Activated CD4-positive, alpha-beta T cell treated with anti-CD3 and anti-CD28 coated beads, Interleukin-2, amount 50 U/mL, for 48 hours (primary cell): ENCODE results near the gene RTN1.
A peak's percentile ranks its signal among the peaks of the same experiment; 100 is the strongest.

ENCODE experiments used
- DNase-seq, 2 experiments: peaks; one replicate each; pipeline ENCODE4 v3.0.0-alpha.2; 2020

RTN1 gene

DNA sequence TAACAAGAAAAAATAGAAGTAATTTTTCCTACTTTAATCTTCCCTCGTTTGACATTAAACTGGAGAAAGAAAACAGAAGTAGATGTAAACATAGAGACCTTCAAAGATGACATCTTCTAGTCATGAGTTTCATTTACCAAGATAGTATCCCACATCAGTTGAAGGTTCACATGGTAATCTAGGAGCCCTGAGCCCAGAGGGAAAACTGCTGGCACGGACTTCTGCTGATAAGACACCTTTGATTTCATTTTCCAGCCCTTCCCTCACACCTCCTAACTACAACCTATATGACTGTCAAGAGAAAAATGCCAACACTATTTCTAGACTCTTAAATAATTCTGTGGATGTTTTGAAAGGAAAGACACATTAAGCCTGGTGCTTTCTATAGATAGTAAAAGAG lies 247.9 kb downstream of the RTN1 start:
- no peak for DNase-seq

DNA sequence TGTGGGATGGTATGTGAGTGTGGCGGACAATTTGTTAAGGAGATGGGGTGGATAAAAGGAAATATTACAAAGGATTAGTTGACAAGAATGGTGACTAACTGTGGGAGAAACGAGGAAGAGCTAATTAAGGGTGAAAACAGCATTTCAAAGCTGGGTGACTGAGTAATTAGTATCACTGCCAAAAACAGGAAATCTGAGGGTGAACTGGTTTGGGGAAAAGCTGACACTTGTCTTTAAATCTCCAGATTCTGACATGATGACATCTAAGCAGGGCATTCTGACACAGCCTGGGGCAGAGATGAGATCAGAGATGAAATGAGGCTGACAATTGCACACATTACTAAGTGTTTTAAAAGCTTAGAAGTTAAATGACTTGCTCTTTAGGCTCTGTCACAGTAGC lies 251.5 kb downstream of the RTN1 start:
- DNase-seq = no peak

DNA sequence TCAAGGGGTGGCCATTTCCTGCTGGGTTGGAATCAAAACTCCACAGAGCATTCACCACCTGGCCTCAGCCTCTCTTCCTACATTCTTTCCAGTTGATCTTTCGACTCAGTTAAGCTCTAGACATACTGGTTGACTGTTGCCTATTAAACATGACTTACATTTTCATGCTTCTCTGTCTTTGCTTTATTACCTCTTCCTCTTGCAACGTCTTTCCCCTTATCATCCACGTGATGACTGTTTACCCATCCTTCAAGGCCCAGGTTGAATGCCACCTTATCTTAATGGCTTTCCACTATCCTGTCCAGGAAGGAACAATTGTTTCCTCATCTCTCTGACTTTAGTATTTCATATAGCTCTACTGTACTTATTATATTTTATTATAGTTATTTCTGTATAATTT lies 269.5 kb downstream of the RTN1 start:
- DNase-seq = no peak

DNA sequence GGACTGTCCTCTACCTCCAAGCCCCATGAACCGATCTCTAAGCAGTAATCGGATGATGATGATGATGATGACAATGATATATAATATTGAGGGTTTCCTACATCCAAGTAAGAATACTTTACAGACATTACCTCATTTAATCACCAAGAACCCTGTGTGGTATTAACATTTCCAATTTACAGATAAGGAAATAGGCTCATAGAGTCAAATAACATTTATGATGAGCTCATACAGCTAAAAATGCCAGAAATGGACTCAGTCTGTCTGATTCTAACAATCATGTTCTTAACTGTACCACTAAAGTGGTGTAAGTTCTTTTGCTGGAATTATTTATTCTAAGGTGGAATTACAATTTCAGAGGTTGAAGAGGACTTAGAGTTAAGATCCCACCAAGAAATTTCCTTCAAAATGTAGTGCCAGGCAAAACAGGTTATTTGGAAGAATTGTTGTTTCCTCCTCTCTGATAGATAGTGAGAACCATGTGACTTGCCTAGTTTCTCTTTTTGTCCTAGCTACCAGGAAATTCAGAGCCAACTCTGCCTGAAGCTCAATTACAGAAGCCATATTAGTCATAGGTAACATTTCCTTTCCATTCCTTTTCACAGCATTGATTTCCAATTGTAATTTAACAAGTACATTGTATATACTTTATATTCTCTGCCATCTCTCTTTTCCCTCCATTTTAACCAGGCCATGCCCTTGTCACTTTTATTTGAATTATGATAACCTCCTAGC lies 270.2 kb downstream of the RTN1 start:
- DNase-seq = no peak

DNA sequence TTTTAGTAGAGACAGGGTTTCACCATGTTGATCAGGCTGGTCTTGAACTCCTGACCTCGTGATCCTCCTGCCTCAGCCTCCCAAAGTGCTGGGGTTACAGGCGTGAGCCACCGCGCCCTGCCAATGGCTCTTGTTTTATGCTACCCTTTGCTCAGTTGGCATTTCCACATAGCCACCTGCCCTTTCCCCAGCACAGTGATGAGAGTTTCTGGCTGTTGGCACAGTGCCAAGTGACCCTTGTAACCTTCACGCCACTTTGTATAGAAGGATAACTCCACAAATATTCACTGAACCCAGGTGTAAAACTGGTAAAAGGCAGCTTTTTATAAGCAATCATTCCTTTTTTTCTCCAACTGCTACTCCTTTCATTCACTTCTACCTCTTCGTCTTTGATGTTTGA lies 275.5 kb downstream of the RTN1 start:
- no peak for DNase-seq

DNA sequence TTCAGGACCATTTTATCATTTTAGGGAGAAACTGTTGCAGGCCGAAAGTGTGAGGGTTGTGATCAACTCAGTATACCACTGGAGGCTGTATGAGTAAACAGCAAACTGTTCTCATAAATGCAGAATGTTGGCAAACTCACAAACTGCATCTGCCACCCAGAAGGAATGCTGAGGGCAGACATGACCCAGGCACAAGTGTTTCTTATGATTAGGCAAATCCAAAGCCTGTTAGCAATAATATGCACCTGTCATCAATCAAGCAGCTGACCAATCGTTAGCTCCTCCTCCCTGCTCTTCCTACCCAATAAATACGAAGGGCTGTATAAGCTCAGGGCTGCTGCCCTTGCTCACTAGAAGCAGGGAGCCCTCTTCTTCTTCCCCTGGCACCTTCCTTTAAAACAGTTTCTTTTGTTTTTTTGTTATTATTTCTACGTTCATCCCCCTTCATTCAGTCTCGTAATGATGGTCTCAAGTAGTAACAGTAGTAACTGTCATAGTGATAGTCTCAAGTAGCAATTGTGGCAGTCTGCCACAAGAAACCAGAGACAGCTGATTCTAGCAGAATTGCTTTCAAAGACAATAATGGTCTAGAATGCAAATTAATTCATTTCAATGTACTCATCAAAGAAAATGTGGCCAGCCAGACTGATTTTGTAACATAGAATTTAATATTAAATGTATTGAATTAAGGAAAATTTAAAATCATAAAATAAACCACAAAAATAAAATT lies 278.8 kb downstream of the RTN1 start:
- DNase-seq = no peak

DNA sequence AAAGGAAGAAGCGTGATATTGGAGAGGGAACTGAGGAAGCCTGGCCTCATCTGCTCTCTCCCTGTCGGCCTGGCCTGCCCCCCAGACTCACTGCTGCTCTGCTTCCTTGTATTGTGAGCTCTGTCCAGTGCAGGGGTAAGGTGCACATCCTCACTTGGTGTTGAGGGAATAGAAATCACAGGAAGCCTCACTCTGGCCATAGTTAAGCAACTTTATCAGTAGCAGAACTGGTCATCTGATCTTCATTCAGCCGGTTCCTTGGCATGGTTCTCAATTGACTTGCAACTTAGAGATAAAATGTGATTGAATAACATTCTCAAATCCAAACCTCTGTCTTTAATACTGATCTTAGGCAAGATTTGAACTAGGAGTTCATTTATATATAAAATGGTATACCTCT lies 282.5 kb downstream of the RTN1 start:
- no peak for DNase-seq

DNA sequence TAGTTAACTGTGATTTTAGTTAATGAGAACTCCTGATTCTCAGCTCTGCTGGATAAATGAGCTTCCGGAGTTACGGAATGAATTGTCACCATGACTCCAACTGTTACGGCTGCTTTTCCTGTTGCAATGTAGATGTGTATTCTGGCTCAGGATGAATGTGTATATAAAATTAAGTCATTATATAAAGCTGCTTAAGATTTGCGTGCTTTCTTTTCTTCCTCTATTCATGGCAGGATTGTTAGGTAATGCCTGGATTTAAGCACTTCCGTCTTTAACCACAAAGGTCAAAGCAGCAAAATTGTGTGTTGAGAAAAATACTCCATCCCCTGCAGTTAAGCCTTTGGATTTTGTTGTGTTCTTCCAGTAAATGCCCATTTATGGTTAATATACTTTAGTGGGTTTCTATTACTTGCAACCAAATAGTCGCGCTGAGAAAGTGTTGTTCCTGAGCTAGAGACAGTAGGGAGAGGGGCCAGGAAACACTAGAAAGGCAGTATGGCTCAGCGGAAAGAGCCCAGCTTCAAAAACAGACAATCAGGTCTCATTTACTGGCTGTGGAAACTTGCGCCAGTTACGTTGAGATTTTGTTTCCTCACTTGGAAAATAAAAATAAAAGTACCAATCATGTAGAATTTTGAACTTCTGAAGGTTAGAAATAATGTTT lies 284.6 kb downstream of the RTN1 start:
- no peak for DNase-seq

DNA sequence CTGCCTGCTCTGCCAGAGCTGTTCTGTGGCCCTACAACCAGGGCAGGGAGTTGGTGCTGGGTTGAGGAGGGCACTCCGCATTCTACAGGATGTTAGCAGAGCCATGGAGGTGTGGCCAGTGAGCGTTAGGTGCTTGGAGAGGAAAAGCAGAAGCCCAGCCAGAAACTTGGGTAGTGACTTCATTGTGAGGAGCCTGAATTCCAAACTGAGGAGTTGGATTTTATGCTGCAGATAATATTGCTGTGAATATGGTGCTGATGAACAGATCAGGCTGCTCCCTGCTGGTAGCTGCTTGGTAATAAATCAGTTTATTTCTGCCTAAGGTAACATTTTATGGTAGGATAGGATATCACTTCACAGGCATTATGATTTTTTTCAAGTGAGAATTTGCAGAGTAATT lies 286.8 kb downstream of the RTN1 start:
- DNase-seq = no peak

DNA sequence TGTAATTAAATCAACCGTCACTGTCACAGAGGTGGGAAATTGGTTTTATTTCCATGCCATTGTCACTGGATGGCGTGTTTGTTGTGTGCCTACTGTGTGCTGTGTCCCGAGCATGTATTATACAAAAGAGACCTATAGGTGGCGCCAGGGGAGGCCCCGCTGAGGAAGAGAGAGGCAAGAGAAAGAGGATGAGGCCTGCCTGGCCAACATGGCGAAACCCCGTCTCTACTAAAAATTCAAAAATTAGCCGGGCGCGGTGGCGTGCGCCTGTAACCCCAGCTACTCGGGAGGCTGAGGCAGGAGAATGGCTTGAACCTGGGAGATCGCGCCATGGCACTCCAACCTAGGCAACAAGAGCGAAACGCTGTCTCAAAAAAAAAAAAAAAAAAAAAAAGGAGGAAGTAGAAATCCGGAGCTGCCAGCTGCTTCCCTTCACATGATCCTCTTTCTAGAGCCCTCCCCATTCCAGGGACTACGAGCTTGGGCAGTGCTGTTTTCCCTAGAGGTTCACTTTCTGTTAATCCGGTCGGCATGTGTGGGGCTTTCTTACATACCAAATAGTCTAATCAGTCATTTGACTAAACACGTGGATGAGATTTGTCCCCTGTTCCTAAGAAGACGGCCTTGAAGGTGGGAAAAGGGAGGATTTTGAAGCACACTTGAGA lies 287.6 kb downstream of the RTN1 start:
- no peak for DNase-seq

DNA sequence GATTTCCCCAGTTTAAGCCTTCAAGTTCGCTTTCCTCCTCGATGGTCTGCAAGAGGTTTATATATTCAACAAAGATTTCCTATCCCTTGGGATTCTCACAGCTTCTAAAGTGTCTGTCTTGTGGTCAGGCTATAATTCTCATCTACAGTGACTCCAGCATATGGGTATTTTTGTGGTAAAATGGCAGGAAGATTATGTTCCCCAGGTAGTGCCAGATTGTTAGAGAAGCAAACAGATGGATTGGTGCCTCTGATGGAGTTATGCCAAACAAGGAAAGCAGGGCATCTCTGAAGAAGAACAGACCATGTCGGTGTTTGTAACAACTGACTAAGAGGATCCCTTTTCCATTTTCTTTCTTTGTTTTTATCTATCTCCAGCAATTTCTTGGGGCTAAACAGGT lies 288.4 kb downstream of the RTN1 start:
- no peak for DNase-seq

DNA sequence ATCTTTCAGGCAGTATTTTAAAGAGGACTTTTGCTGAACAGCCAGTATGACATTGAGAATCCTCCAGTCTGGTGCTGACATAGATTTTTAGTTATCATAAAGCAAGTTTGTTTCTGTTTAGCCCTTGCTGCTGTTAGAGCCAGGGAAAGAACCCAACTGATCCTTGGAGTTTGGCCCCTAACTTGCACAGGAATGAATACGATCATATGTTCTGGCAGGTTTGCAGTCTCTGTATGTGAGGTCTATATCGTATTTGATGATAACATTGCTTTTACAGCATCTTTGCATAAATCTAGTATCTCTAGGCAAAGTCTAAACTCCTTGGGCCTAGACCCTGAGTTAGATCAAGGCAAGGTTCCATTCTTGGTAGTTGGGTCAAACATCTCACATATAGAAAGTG lies 289.7 kb downstream of the RTN1 start:
- DNase-seq = no peak

DNA sequence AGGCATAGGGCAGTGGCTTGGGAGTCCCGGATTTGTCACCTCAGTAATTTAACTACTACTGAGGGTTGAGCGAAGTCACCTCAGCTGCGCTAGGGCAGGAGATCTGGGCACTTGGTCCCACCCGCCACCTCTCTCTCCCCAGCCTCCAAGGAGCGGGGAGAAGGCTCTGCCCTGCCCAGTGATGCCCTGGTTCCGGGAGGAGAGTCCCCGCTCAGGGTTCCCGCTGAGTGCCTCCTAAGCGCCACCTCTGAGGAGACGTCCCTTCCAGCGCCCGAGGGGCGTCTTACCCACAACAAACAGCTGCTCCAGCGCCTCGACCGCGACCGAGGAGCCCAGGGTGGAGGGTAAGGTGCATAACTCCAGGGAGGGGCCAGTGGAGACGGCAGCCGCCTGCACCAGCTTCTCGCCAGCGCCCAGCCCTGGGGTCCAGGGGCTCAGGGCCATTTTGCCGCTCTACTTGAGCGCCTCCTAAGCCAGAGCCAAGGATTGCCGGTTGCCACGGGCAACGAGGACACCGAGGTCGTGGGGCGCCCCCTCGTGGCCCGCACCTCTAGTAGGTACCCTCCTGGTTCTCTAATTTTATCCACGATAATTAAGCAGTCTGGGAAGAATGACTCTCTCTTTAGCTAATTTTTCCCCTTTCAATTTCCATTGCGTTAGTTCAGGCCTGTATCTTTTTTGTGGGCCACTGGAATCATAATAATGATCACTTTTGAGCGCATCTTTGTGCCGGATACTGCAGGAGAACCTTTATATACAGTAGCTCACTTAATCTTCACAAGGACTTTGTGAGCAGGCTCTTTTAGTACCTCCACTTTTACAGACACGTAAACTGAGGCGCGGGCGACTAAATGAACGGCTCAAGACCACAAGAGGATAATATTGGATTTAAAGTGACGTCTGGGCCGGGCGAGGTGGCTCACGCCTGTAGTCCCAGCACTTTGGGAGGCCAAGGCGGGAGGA lies 294.0 kb downstream of the RTN1 start, which contains the start of gene CCDC175:
TSS of gene CCDC175 (minus strand) at position 481 of the 963 bp plus-strand sequence. CDS start at position 444, 37 bp downstream.
- DNase-seq = peak; percentile 85 to 86

DNA sequence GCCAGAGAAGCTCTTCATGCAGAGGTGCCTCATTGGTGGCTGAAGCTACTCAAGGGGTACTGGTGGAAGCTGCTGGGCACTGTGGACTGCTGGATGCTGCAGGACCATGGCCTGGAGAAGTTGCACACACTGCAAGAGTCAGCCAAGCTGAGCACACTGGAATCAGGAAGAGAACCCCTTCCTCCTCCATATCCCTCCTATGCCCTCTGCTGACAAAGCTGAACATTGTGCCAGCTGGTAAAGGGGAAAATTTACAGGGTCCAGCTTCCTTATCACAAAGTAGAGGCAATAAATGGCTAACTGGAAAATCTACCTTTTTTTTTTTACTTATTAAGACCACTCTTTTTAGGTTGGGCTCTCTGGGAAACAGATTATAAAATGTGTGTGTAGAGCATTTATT lies 300.5 kb downstream of the RTN1 start:
- no peak for DNase-seq

DNA sequence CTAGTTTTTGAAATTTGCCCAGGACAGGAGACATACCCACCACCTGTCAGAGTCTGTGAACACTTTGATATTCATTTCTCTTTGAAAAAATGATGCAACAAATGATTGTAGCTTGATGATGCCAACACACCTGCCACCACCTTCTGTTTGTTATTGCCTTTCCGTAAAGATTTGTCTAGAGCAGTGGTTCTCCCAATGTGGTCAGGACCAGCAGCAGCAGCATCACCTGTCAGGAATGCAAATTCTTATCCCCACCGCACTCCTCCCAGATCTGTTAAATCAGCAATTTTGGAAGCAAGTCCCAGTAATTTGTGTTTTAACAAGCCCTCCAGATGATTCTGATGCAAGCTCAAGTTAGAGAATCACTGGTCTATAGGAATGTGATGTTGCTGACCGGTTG lies 303.9 kb downstream of the RTN1 start:
- DNase-seq = no peak

DNA sequence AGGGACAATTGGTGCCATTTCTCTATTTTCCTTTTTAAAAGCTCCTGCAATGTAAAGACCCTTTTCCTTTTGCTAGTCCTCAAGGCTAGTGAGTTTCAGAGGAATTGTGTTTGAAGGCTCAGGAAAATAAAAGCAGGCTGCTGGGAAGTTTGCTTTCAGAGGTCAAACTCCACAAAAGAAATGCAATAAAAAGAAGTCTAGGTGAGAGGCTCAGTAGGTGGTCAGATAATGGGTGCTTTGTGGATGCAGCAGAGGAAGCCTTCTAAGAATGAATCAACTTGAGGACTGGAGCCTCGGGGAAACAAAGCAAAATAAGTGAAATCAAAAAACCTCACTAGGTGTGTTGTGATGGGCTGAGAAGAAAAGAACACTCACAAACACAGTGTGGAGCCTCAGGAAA lies 304.3 kb downstream of the RTN1 start:
- DNase-seq = no peak

DNA sequence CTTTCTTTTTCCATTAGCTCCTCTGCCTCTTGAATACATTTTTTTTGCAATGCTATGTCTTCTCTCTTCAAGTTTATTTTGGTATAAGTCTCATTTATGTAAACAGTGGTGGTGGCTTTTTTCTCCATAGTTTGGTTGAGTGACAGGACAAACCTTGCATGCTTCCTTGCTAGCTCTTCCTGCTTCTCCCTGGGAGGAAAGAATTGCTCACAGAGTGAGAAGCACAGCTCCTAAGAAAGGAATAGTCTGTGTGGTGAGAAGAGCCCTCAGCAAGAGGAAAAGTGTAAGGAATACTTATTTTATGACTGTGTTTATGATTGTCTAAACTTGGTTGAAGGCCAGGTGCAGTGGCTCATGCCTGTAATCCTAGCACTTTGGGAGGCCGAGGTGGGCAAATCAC lies 305.5 kb downstream of the RTN1 start:
- DNase-seq = no peak

DNA sequence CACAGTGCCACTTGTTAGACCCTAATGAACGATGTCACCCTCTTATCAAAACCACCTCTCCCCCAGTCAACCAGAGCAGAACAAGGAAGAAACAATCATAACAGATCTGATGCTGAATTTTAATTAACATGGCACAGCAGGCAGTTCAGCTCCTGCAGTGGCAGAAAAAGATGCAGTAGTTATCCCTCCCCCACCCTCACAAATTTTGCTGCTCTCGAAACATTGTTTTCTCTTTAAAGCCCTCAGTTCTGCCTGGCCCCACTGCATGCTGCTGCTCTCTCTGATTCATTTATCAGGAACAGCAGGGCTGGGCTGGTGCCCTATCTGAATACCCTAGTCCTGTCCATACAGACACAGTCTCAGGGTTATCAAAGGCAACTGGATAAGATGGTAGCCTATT lies 306.2 kb downstream of the RTN1 start:
- DNase-seq = no peak

DNA sequence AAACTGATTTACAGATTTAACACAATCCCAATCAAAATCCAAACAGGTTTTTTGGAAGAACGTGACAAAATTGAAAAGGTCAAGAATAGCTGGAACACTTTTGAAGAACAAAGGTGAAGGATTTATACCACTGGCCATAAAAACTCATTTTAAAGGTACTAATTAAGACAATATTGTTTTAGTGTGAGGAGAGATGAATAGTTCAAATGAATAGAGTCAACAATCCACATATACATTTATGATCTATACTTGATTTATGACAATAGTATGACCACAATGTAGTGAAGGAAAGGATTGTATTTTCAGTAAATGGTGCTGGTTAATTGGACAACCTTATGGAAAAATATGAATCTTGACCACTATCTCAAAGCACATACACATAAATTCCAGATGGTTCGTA lies 323.3 kb downstream of the RTN1 start:
- DNase-seq = no peak
